OCI-LY1 (cell line): Measurements from ENCODE around the gene ID1.

Experiments used
- EZH2 ChIP-seq: fragments of 200-600 bp; sonication (generic), shearing (Covaris generic); IDR thresholded peaks from 2 replicates; pipeline ENCODE4 v1.8.0; 2017; ENCODE audit warnings: borderline replicate concordance, mixed run types, mild to moderate bottlenecking, antibody characterized with exemption, low read length, moderate library complexity, mixed read lengths
- TF ChIP-seq, protein P1 (sequence below): fragments of 200-600 bp; sonication (generic), shearing (Covaris generic); IDR thresholded peaks from 2 replicates; pipeline ENCODE4 v1.5.1; 2017; ENCODE audit warnings: mild to moderate bottlenecking, antibody characterized with exemption, low read length, moderate library complexity, mixed read lengths

- TF ChIP-seq, protein P1, sequence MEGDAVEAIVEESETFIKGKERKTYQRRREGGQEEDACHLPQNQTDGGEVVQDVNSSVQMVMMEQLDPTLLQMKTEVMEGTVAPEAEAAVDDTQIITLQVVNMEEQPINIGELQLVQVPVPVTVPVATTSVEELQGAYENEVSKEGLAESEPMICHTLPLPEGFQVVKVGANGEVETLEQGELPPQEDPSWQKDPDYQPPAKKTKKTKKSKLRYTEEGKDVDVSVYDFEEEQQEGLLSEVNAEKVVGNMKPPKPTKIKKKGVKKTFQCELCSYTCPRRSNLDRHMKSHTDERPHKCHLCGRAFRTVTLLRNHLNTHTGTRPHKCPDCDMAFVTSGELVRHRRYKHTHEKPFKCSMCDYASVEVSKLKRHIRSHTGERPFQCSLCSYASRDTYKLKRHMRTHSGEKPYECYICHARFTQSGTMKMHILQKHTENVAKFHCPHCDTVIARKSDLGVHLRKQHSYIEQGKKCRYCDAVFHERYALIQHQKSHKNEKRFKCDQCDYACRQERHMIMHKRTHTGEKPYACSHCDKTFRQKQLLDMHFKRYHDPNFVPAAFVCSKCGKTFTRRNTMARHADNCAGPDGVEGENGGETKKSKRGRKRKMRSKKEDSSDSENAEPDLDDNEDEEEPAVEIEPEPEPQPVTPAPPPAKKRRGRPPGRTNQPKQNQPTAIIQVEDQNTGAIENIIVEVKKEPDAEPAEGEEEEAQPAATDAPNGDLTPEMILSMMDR: no peak
- TF ChIP-seq EZH2: no peak
These were observed 48.5 kb downstream of the ID1 start for GRCh38 chr20:31653561-31653960.
